Duodenal mucosa (tissue), 2 donors: Measurements from ENCODE around the gene KRTAP9-6.
"Not testable (repeated sequence)": the region's sequence is repeated elsewhere in the genome, so short reads cannot be mapped to it uniquely, and the experiment has no call there.

Source experiments
- H3K27ac ChIP-seq: one replicate; pipeline ENCODE4 v1.7.0; 2013; ENCODE audit warnings: low read depth, low read length
- H3K27me3 ChIP-seq, 2 donors: one replicate each; pipeline ENCODE4 v1.7.0; 2013; ENCODE audit warnings: low read length in 2 of 2, control low read depth in 1 of 2; ENCODE audit not compliant: insufficient read depth in 2 of 2, control insufficient read depth in 1 of 2
- H3K36me3 ChIP-seq, 2 donors: one replicate each; pipeline ENCODE4 v1.7.0; 2013; ENCODE audit warnings: low read length in 2 of 2, control low read depth in 1 of 2; ENCODE audit not compliant: insufficient read depth in 2 of 2, control insufficient read depth in 1 of 2
- H3K4me1 ChIP-seq, 2 donors: one replicate each; pipeline ENCODE4 v1.7.0; 2013; ENCODE audit warnings: low read length in 2 of 2, control low read depth in 1 of 2; ENCODE audit not compliant: insufficient read depth in 2 of 2, control insufficient read depth in 1 of 2
- H3K4me3 ChIP-seq, 2 donors: one replicate each; pipeline ENCODE4 v1.7.0; 2013; ENCODE audit warnings: low read length in 2 of 2, low read depth in 1 of 2
- H3K9ac ChIP-seq, 2 donors: one replicate each; pipeline ENCODE4 v1.7.0; 2013; ENCODE audit warnings: low read length in 2 of 2, low read depth in 1 of 2
- H3K9me3 ChIP-seq, 2 donors: one replicate each; pipeline ENCODE4 v1.7.0; 2013; ENCODE audit warnings: low read length in 2 of 2, control low read depth in 1 of 2; ENCODE audit not compliant: control insufficient read depth in 1 of 2

KRTAP9-6 gene

DNA sequence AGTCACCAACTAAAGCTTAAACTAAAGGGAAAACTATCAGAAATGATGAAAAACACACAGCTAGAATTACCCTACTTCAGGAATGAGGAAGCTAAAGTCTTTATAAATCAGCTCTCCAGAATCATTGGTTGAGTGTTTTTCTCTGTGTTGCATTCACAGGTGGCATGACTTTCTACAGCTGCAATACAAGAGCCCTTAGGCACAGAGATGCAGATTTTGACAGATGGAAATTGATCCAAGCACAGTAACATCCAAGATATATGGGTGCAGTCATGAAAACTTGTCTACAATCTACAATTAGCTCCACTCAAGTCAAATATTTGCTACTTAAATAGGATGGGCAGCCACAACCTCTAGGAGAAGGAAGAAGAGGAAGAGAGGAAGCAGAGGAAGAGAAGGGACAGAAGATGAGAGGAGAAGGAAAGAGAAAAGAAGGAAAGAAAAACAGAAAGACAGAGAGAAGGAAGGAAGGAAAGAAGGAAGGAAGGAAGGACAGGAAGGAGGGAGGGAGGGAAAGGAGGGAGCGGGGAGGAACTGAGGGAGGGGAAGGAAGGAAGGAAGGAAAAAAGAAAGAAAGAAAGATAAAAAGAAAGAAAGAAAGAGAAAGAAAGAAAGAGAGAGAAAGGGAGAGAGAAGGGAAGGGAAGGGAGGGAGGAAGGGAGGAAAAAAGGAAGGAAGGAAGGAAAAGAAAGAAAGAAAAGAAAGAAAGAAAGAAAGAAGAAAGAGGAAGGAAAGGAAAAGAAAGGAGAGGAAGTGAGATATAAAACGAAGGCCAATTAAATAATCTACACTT is 18.0 kb upstream of the KRTAP9-6 start:
- not testable (repeated sequence) for H3K9me3 ChIP-seq, H3K4me3 ChIP-seq, H3K4me1 ChIP-seq, H3K9ac ChIP-seq, H3K27ac ChIP-seq, H3K27me3 ChIP-seq, H3K36me3 ChIP-seq

DNA sequence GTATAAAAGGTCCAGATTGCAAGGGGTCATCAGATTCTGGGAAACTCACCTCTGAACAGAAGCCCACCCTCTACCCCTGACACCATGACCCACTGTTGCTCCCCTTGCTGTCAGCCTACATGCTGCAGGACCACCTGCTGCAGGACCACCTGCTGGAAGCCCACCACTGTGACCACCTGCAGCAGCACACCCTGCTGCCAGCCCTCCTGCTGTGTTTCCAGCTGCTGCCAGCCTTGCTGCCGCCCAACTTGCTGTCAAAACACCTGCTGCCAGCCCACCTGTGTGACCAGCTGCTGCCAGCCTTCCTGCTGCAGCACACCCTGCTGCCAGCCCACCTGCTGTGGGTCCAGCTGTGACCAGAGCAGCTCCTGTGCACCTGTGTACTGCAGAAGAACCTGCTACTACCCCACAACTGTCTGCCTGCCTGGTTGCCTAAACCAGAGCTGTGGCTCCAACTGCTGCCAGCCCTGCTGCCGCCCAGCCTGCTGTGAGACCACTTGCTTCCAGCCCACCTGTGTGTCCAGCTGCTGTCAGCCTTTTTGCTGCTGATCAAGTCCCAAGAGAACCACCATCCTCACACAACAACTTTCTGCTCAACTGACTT is 15.4 kb upstream of the KRTAP9-6 start, which contains the start of gene KRTAP9-4:
TSS of gene KRTAP9-4 (plus strand) at position 51 of the 604 bp plus-strand sequence. CDS start at position 85, 34 bp downstream.
- not testable (repeated sequence) for H3K36me3 ChIP-seq

DNA sequence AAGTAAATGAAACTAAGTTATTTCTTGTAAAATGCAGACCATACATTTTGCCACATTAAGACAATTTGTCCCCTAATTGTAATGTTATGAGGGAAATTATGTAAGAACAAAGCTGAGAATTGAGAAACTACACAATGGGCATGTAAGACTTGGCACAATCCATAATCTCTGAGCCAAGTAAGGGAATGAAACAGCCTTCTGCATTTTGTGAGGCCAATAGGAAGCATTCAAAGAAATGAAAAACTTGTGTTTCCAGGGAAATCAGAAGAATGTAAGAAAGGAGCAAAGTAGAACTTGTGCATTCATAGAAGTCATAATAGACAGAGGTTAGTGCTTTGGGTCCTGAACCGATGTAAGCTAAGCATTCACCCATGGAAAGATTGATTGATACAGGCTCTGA is 13.9 kb upstream of the KRTAP9-6 start:
- H3K4me1 ChIP-seq: no peaks in the 10 kb centered on the region
- peaks cover 0 to 8% of the 10 kb centered on the region in 2 donors for H3K27me3 ChIP-seq
- no peaks in the 10 kb centered on the region for H3K9me3 ChIP-seq
- no peak overlapping the region for H3K4me3 ChIP-seq
- H3K36me3 ChIP-seq: no peaks in the 10 kb centered on the region
- no peak overlapping the region for H3K27ac ChIP-seq
- no peak overlapping the region for H3K9ac ChIP-seq

More for the DNA sequence above, 15.4 kb upstream of the KRTAP9-6 start, which contains the start of gene KRTAP9-4:
- not testable (repeated sequence) for H3K4me1 ChIP-seq, H3K9me3 ChIP-seq, H3K4me3 ChIP-seq, H3K27ac ChIP-seq, H3K9ac ChIP-seq, H3K27me3 ChIP-seq

- peaks cover 3 to 13% of the 10 kb centered on the region in 2 donors for H3K27me3 ChIP-seq
- no peaks in the 10 kb centered on the region for H3K36me3 ChIP-seq
- H3K27ac ChIP-seq: no peak overlapping the region
- no peak overlapping the region for H3K9ac ChIP-seq
- H3K4me3 ChIP-seq: no peak overlapping the region
- no peaks in the 10 kb centered on the region for H3K9me3 ChIP-seq
- no peaks in the 10 kb centered on the region for H3K4me1 ChIP-seq
These were observed 10.3 kb upstream of the KRTAP9-6 start for GRCh38 chr17:41254861-41255260.

DNA sequence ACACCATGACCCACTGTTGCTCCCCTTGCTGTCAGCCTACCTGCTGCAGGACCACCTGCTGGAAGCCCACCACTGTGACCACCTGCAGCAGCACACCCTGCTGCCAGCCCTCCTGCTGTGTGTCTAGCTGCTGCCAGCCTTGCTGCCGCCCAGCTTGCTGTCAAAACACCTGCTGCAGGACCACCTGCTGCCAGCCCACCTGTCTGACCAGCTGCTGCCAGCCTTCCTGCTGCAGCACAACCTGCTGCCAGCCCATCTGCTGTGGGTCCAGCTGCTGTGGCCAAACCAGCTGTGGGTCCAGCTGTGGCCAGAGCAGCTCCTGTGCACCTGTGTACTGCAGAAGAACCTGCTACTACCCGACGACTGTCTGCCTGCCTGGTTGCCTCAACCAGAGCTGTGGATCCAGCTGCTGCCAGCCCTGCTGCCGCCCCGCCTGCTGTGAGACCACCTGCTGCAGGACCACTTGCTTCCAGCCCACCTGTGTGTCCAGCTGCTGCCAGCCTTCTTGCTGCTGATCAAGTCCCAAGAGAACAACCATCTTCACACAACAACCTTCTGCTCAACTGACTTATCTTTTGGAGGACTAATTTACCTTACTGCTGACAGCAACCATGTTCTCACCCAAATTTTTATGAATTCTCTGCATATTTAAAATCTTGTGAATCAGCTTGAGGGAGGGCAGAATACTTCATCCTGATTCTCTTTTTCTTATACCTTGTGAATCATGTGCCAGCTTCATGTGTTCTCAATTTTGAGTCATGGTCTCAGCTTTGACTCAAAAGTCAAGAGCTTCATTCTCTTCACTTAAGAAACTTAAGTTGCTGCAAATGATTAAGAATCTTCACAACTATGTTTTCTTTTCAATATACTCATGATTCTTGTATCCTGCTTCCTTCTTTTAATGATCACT is 9.5 kb upstream of the KRTAP9-6 start, which contains the start of gene KRTAP9-9:
TSS of gene KRTAP9-9 (plus strand) at position 4 of the 910 bp plus-strand sequence.
- not testable (repeated sequence) for H3K27ac ChIP-seq, H3K9me3 ChIP-seq, H3K4me3 ChIP-seq, H3K4me1 ChIP-seq, H3K9ac ChIP-seq, H3K36me3 ChIP-seq
- peaks cover 3 to 13% of the 10 kb centered on the region in 2 donors for H3K27me3 ChIP-seq

DNA sequence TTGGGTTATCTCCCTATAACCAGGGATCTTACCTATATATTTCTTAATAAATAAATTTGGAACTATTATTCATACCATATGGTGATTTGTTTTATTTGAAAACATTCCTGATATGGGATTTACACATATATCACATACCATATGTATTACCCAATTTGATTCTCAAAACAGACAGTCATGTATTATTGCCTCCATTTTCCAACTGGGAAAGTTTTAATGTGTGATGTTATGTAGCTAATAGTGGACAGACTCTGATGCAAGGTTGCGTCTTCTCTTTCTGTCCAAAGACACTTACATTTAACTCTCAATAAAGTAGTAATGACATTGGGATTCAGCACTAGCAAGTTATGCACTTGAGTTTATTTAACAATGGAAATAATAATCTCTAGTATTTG is 8.9 kb upstream of the KRTAP9-6 start:
- Histone ChIP-seq H3K27me3 (peaks cover 3 to 9% of the 10 kb centered on the region in 2 donors), H3K4me1 (no peaks in the 10 kb centered on the region), H3K9me3 (no peaks in the 10 kb centered on the region), H3K4me3 (no peak overlapping the region), H3K36me3 (no peaks in the 10 kb centered on the region), H3K27ac (no peak overlapping the region), H3K9ac (no peak overlapping the region)

DNA sequence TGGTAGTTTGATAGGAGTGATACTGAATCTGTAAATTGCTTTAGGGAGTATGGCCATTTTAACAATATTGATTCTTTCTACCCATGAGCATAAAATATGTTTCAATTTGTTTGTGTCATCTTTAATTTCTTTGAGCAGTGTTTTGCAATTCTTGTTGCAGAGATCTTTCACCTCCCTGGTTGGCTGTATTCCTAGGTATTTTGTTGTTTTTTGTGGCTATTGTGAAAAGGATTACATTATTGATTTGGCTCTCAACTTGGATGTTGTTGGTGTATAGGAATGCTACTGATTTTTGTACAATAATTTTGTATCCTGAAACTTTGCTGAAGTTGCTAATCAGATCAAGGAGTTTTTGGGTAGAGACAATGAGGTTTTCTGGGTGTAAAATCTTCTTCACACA is 6.8 kb upstream of the KRTAP9-6 start:
- H3K36me3 ChIP-seq: no peaks in the 10 kb centered on the region
- H3K9ac ChIP-seq: no peak overlapping the region
- H3K4me3 ChIP-seq: no peak overlapping the region
- no peak overlapping the region for H3K27ac ChIP-seq
- no peaks in the 10 kb centered on the region for H3K9me3 ChIP-seq
- peaks cover 6% of the 10 kb centered on the region in 2 donors for H3K27me3 ChIP-seq
- no peaks in the 10 kb centered on the region for H3K4me1 ChIP-seq

- Histone ChIP-seq H3K4me3 (no peak overlapping the region), H3K9me3 (no peaks in the 10 kb centered on the region), H3K9ac (no peak overlapping the region), H3K4me1 (no peaks in the 10 kb centered on the region), H3K27ac (no peak overlapping the region), H3K36me3 (no peaks in the 10 kb centered on the region), H3K27me3 (peaks cover 9 to 10% of the 10 kb centered on the region in 2 donors)
These were observed 2.0 kb upstream of the KRTAP9-6 start for GRCh38 chr17:41263212-41263611.

DNA sequence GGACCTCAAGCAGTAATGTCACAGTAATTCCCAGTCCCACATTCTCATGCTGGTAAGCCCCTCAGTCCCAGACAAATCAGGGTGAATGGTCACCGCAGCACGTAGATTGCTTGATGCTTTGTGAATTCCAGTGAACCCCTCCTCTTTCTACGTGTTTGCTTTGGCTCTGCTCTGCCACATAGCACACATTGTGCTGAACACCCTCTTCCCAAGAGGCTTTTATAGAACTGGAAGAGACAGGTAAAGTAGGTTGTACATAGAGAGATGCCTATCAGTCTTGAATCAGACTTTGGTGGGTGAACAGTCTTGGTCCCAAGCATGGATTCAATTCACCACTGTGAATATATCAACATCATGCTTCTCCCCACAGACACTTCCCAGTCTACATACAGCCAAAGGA is 579 bp upstream of the KRTAP9-6 start:
- Histone ChIP-seq H3K4me3 (no peak overlapping the region), H3K36me3 (no peaks in the 10 kb centered on the region), H3K27ac (no peak overlapping the region), H3K9ac (no peak overlapping the region), H3K9me3 (no peaks in the 10 kb centered on the region), H3K4me1 (no peaks in the 10 kb centered on the region), H3K27me3 (peaks cover 4 to 9% of the 10 kb centered on the region in 2 donors)

DNA sequence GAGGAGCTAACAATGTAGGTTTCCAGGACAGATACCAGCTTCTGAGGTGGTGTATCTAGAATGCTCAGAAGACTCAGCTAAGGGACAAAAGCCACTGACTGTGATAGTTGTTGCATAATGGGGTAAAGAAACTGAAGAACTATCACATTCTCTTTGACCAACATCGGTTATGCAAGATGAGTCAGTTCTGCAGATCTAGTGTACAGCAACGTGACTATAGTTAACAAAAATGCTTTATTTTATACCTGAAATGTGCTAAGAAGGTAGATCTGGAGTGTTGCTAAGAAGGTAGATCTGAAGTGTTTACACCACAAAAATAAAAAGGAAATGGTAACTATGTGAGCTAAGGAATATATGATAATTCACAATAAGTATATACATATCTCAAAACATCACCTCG is 2.5 kb downstream of the KRTAP9-6 start:
- Histone ChIP-seq H3K27ac (no peak overlapping the region), H3K4me3 (no peak overlapping the region), H3K9ac (no peak overlapping the region), H3K4me1 (no peaks in the 10 kb centered on the region), H3K36me3 (no peaks in the 10 kb centered on the region), H3K27me3 (peaks cover 4 to 9% of the 10 kb centered on the region in 2 donors), H3K9me3 (no peaks in the 10 kb centered on the region)
